ENCODE measurements around the gene PCDH1. TPM values are rescaled to one million over a fixed set of nuclear protein-coding genes. Genes with fewer than 3 reads are reported as not detected.

The PCDH1 gene
- total RNA-seq, 1 donor from 2014 or later = 16.1 TPM

DNA sequence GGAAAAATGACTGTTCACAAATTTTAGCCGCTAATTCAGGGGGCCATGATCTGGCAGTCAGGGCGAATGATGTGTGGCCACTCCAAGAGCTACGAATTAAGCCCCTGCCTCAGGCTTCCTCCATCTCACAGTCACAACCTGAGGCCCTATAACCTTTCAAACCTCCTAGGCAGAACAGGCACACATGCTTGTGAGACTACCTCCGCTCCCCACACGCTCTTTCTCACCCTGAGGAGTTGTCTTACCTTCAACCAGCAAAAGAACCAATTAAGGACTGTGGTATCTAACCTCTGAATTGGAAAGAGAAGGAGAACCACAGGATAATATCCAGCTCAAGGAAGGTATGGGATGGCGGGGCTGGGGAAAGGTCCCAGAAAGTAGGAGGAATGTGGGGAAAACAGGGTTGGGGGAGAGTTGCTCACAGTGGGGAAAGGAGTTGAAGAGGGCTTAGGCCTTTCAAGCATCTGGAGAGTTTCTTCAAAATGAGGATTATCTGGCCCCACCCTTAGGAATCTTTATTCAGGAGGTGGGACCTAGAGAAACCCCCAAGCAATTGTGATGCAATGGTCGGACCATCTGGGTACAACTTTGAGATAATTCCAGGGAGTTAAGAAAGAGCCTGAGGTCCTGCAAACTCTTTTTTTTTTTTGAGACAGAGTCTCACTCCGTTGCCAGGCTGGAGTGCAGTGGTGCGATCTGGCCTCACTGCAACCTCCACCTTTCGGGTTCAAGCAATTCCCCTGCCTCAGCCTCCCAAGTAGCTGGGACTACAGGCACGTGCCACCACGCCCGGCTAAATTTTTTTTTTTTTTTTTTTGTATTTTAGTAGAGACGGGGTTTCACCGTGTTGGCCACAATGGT lies 5.5 kb downstream of the PCDH1 start:
- H3K4me3 ChIP-seq = no peak overlapping the region
- H3K9me3 ChIP-seq (replicated peaks) = no peaks in the 10 kb centered on the region
- H3K27ac ChIP-seq (replicated peaks) = peak overlapping the region; percentile 40
- TF ChIP-seq, protein P1, sequence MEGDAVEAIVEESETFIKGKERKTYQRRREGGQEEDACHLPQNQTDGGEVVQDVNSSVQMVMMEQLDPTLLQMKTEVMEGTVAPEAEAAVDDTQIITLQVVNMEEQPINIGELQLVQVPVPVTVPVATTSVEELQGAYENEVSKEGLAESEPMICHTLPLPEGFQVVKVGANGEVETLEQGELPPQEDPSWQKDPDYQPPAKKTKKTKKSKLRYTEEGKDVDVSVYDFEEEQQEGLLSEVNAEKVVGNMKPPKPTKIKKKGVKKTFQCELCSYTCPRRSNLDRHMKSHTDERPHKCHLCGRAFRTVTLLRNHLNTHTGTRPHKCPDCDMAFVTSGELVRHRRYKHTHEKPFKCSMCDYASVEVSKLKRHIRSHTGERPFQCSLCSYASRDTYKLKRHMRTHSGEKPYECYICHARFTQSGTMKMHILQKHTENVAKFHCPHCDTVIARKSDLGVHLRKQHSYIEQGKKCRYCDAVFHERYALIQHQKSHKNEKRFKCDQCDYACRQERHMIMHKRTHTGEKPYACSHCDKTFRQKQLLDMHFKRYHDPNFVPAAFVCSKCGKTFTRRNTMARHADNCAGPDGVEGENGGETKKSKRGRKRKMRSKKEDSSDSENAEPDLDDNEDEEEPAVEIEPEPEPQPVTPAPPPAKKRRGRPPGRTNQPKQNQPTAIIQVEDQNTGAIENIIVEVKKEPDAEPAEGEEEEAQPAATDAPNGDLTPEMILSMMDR (IDR thresholded peaks at IDR 0.05; ENCODE audit: borderline replicate concordance) = no peak
- H3K27me3 ChIP-seq (ENCODE audit: low read depth) = peaks cover 77% of the 10 kb centered on the region
- H3K36me3 ChIP-seq = peaks cover 14% of the 10 kb centered on the region
- peaks cover 90% of the 10 kb centered on the region for H3K4me1 ChIP-seq
- DNase-seq = peak; percentile 4
- intact Hi-C loops (cut with micrococcal nuclease) = loop anchor here (10.0 kb wide), 1 partner anchor 168 kb away; no protein-coding TSS in a partner anchor

DNA sequence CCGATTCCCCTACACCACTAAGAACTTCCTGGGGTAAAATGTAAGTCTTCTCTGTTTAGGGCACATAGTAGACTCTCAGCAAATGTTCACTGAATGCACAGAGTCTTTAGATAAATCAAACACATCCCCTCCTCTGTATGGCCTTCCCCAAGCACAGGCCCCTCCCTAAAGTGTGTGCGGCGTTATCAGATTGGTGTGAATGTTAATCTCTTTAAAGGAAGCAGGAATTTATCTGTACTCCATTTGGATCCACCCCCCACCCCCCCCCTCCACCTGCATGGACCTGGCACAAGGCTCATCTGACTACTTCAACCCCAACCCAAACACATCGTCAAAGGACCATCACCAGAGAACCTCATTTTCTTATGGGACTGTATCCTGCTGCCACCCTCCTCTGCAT lies 6.3 kb downstream of the PCDH1 start:
- Histone ChIP-seq H3K27me3 (ENCODE audit: low read depth) (peaks cover 68% of the 10 kb centered on the region), H3K4me3 (no peak overlapping the region), H3K4me1 (peaks cover 84% of the 10 kb centered on the region), H3K36me3 (peaks cover 15% of the 10 kb centered on the region), H3K27ac (replicated peaks) (peak overlapping the region; percentile 40), H3K9me3 (replicated peaks) (no peaks in the 10 kb centered on the region)
- TF ChIP-seq, protein P1 (IDR thresholded peaks at IDR 0.05; ENCODE audit: borderline replicate concordance) = no peak
- DNase-seq = no peak
- intact Hi-C loops (cut with micrococcal nuclease) = loop anchor here (10.0 kb wide), 1 partner anchor 167 kb away; no protein-coding TSS in a partner anchor

DNA sequence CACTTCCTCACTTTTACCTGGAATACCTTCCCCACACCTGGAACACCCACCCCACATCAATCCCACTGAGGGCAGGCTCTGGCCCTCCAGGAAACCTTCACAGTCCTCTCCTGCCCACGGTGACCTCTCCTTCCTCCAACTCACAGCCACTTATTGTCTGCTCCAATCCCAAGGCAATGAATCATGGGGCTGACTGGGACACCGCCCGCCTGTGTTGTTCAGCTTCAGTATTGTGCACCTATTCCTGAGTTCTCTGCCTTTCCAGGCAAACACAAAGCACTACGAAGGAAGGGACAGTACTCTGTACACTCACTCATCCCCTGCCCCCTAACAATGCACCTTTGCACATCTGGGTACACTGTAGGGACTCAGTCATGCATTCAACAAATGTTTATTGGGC lies 7.3 kb downstream of the PCDH1 start:
- intact Hi-C loops (cut with micrococcal nuclease) = loop anchor here (10.0 kb wide), 1 partner anchor 166 kb away; no protein-coding TSS in a partner anchor
- H3K4me1 ChIP-seq = peaks cover 74% of the 10 kb centered on the region
- peak overlapping the region; percentile 40 for H3K27ac ChIP-seq (replicated peaks)

DNA sequence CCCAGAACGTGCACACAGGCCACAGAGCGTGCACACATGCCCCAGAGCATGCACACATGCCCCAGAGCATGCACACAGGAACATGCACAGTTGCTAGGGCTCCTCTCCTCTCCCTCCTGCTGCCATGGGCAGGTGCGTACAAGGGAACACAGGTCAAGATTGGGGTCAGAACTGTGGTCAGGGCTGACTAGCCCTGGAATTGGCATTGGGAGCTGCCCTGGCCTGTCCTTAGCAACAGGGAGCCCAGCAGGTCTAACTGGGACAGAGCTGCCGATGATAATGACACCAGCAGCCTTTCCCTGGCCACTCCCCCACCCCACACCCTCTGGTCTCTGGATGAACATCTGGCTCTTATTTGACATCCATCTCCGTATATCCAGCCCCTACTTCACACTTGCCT lies 8.0 kb downstream of the PCDH1 start:
- Histone ChIP-seq H3K36me3 (peaks cover 25% of the 10 kb centered on the region), H3K4me1 (peaks cover 68% of the 10 kb centered on the region), H3K27me3 (ENCODE audit: low read depth) (peaks cover 52% of the 10 kb centered on the region), H3K27ac (replicated peaks) (peak overlapping the region; percentile 40), H3K4me3 (no peak overlapping the region), H3K9me3 (replicated peaks) (no peaks in the 10 kb centered on the region)
- peak; percentile 15 for DNase-seq
- TF ChIP-seq, protein P1 (IDR thresholded peaks at IDR 0.05; ENCODE audit: borderline replicate concordance) = no peak
- intact Hi-C loops (cut with micrococcal nuclease) = loop anchor here (10.0 kb wide), 1 partner anchor 165 kb away; no protein-coding TSS in a partner anchor

More for the DNA sequence above, 7.3 kb downstream of the PCDH1 start:
- peaks cover 21% of the 10 kb centered on the region for H3K36me3 ChIP-seq
- peak; percentile 12 for DNase-seq
- H3K9me3 ChIP-seq (replicated peaks) = no peaks in the 10 kb centered on the region
- TF ChIP-seq, protein P1 (IDR thresholded peaks at IDR 0.05; ENCODE audit: borderline replicate concordance) = no peak
- no peak overlapping the region for H3K4me3 ChIP-seq
- peaks cover 58% of the 10 kb centered on the region for H3K27me3 ChIP-seq (ENCODE audit: low read depth)

DNA sequence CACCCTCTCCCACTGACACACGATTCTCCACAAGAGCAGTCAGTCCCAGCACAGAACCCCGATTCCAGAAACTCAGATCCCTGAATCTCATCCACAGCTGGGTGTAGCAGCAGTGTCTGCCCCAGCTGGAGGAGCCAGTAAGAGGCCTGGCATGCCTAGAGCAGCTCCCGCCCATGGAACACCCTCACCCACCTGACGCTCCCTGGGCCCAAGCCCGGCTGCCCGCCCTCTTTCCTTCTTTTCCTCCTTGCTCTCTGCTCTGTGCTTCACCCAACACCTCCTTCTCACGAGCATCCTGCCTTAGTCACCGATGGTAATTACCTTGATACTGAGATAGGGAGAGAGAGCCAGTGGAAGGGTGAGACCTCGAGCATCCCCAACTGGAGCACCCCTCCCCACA lies 8.7 kb downstream of the PCDH1 start:
- Histone ChIP-seq H3K27me3 (ENCODE audit: low read depth) (peaks cover 45% of the 10 kb centered on the region), H3K4me3 (no peak overlapping the region), H3K27ac (replicated peaks) (peak overlapping the region; percentile 40), H3K36me3 (peaks cover 32% of the 10 kb centered on the region), H3K9me3 (replicated peaks) (no peaks in the 10 kb centered on the region), H3K4me1 (peaks cover 61% of the 10 kb centered on the region)
- intact Hi-C loops (cut with micrococcal nuclease) = no loop called here
- peak; percentile 7 for DNase-seq
- TF ChIP-seq, protein P1 (IDR thresholded peaks at IDR 0.05; ENCODE audit: borderline replicate concordance) = no peak
